GM21515 (cell line): ENCODE data around the gene MAPKBP1.
"Not testable (repeated sequence)": the region's sequence is repeated elsewhere in the genome, so short reads cannot be mapped to it uniquely, and the experiment has no call there.

Source experiments
- ATAC-seq: cut with Tn5 transposase; IDR thresholded peaks from one replicate; pipeline ENCODE4 v1.9.1; 2021; ENCODE audit not compliant: unreplicated experiment

MAPKBP1 gene

GRCh38 chr15:41824062-41824745, 49.9 kb downstream of the MAPKBP1 start:
- no peak for ATAC-seq

GRCh38 chr15:41825145-41825544, 50.9 kb downstream of the MAPKBP1 start:
- no peak for ATAC-seq

- no peak for ATAC-seq
These were observed 51.6 kb downstream of the MAPKBP1 start for GRCh38 chr15:41825572-41826535.

DNA sequence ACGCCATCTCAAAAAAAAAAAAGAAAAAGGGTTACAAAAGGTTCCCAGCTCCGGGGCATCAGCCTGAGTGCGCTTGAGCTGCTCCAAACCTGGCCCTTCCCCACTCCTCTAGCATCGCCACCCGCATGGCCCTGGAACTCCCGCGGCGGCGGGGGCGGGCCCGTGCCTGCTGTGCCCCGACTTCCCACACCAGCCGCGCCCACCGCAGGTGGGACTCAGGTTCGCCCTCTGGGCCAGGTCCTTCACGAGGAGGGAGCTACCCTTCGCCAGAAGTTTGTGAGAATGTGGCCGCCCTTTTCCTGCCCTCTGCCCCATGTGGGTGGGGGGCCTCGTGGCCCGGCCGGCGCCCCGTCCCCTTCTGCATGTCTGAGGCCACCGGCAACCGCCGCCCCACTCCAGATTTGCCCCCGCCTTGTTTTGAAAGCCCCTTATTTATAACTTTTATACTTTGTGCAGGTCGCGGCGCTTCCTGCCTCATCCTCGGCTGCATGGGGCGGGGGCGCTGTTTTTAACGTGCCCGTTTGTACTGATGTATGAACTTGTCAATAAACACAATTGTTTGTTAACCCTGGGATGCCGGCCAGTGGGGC, 53.1 kb downstream of the MAPKBP1 start:
- peak; percentile 5 for ATAC-seq

DNA sequence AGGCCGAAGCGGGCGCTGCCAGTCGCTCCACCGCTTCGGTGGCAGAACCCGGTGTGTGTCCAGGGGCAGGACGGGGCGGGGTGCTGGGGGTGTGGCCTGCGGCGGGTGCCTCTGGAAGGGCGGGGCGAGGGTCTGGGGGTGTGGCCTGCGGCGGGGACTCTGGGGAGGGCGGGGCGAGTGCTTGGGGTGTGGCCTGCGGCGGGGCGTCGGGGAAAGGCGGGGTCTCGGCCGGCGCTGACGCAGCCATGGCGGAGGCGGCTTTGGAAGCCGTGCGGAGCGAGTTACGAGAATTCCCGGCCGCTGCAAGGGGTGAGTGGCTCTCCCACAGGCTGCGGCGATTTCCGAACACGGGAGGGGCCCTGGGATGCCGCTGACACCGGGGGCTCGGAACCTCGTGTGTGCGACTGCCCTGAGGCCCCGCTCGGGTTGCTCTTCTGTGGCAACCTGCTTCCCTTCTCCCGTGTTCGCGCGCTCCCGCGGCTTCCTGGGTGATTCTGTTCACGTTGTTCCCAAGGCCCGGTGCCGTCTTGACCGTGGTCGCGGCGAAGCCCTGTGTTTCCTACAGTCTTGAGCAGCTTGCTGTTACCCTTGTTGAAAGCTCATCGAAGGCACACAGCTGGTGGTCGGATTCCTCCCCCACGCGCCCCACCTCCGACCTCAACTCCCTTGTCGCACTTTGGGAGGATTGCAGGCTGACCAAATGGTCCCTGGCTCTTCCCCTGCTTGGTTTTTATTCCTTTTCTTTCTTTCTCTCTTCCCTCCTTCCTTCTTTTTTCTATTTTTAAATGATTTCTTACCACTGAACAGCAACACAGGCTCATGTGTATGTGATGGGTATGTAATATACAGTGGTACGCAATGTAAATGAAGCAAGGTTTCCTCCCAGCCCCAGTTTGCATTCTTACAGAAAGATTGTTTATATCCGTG, 53.9 kb downstream of the MAPKBP1 start, which contains the start of gene JMJD7:
Gene JMJD7 (plus strand): TSS at position 213 of the 927 bp plus-strand sequence. CDS start 33 bp downstream, at position 246.
- ATAC-seq, result peak; percentile 71

GRCh38 chr15:41828807-41829141, 54.5 kb downstream of the MAPKBP1 start:
- ATAC-seq, result no peak

DNA sequence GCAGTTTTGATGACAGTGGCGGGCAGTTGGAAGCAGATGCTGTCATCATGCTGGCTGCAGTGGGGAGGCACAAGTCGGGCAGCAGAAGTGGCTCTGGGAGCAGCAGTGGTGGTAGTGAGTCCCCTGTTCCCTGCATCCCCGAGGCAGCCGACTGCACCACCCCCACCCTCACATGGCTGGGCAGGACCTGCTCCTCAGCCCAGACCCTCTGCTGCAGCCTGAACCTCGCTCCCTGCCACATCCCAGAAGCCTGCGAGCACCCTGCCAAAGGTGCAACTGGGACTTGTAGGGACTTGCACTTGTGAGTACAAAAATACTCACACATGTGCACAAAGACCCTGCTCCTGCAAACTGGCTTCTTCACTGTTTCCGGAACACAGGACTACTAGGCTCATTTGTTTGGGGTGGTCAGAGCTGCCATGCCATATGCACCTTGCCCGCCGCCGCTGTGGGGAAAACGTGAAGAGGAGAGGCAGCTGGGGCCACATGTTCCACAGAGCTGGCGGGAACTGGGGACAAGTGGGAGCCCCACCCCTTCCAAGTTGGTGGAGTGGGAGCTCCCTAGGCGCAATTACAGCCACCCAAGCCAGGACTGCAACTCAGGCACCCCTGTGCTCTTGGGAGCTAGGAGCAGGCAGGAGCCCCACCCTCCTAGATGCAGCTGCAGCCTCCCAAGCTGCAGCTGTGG, 55.8 kb downstream of the MAPKBP1 start:
- ATAC-seq, result no peak

DNA sequence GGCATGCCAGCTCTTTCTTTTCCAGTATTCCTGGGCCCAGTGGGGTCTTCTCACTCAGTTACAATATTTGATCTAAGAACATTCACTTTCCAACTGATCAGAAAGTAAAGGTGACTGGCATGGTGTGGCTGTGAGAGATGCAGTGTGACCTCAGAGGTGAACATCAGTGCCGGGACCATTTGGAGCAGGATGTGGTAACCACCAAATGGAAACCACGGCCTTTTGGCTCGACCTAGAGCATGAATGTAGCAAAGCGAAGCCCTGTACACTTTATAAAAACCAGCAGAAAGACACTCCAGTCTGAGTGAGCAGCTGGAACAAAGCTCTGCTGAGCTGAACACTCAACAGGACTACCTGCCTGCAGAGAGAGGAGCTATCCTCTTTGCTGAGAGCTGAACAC, 57.0 kb downstream of the MAPKBP1 start:
- ATAC-seq, result not testable (repeated sequence)

- no peak for ATAC-seq
These were observed 57.9 kb downstream of the MAPKBP1 start for GRCh38 chr15:41832208-41832607.

GRCh38 chr15:41832875-41833274, 58.6 kb downstream of the MAPKBP1 start:
- no peak for ATAC-seq

DNA sequence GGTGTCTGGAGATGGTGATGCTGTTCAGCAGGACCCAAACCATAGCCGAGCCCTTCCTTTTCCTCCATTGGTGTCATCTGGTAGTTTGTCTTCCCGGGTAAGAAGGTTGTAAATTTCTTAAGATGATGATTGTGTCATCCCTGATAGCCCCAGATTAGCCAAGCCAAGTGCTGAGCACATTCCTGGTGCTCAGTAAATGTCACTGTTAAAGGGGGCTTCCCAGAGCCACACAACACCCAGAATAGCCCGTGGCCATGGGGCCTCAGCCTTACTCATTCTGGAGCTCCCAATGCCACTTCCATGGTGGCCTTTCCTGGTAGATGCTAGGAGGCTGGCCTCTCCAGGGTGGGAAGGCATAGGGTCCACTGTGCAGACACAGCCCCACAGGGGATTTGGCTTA, 59.8 kb downstream of the MAPKBP1 start:
- no peak for ATAC-seq

GRCh38 chr15:41836073-41836472, 61.8 kb downstream of the MAPKBP1 start:
- no peak for ATAC-seq

GRCh38 chr15:41836713-41837454, 62.6 kb downstream of the MAPKBP1 start:
- ATAC-seq, result no peak

DNA sequence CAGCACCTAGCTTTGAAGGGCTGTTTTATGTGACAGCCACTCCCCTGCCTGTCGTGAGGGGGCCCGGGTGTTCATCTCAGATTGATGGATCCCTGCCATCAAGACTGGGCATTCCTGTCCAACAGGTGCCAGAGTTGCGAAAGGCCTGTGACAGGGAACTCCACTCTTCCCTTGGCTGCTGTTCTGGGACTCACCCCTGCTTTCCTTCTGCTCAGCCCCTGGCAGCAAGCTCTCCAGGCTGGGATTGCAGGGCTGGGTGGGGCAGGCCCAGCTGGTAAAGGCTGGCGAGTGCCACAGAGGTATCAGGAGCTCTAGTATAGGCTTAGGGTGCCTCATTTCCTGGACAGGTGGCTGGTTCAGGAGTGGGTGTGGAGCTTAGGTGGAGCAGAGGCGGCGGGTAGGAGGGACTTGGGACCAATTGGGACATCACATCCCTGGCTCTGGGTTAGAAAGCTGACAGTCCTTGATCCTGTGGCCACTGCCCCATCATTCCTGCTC, 64.2 kb downstream of the MAPKBP1 start, which contains the start of gene PLA2G4B:
Gene PLA2G4B (plus strand): TSS at position 448 of the 498 bp plus-strand sequence. CDS start 67 bp downstream, outside the sequence.
- no peak for ATAC-seq

GRCh38 chr15:41839781-41840491, 65.7 kb downstream of the MAPKBP1 start:
- no peak for ATAC-seq

GRCh38 chr15:41840673-41841072, 66.4 kb downstream of the MAPKBP1 start:
- no peak for ATAC-seq

DNA sequence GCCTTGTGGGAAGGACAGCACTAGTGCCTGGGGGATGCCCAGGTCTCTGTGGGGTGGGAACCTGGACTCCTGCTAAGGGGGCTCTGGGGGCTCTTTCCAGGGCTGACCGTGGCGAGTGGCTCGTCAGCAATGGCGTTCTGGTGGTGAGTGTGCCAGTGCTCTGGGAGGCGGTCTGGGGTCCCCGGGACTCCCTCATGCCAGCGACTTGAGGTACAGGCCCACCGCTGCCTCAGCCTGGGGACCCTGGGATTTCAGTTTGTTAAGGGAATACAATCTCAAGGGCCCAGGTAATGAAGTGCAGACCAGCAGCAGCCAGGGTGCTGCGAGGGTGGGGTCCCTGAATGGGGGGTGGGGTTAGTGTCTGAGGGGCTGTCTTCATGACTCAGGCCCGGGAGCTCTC, 66.8 kb downstream of the MAPKBP1 start:
- no peak for ATAC-seq

DNA sequence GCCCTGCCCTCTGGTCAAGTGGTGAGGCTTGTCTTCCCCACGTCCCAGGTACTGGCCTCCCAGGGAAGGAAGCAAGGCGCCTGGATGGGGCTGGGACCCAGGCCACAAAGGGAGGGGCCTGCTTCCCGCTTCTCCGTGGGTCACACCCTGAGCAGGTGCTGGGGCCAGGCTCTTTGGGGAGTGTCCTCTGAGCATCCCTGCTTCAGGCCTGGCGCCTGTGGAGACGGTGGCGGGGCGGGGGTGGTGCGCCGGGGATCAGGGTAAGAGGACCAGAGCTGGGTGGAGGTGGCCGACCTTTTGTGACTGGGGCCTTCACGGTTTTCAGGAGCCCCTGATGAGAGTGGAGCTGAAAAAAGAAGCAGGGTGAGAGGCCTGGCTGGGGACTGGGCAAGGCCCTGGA, 67.9 kb downstream of the MAPKBP1 start:
- ATAC-seq, result no peak
